ENCODE measurements around the gene ADH1B. TPM values are rescaled to one million over a fixed set of nuclear protein-coding genes. Genes with fewer than 3 reads are reported as not detected.

ADH1B gene
- total and polyA plus RNA-seq, 2 of the 4 experiments (the other 2 are of a cell fraction), result 0.36 to 0.46 TPM

DNA sequence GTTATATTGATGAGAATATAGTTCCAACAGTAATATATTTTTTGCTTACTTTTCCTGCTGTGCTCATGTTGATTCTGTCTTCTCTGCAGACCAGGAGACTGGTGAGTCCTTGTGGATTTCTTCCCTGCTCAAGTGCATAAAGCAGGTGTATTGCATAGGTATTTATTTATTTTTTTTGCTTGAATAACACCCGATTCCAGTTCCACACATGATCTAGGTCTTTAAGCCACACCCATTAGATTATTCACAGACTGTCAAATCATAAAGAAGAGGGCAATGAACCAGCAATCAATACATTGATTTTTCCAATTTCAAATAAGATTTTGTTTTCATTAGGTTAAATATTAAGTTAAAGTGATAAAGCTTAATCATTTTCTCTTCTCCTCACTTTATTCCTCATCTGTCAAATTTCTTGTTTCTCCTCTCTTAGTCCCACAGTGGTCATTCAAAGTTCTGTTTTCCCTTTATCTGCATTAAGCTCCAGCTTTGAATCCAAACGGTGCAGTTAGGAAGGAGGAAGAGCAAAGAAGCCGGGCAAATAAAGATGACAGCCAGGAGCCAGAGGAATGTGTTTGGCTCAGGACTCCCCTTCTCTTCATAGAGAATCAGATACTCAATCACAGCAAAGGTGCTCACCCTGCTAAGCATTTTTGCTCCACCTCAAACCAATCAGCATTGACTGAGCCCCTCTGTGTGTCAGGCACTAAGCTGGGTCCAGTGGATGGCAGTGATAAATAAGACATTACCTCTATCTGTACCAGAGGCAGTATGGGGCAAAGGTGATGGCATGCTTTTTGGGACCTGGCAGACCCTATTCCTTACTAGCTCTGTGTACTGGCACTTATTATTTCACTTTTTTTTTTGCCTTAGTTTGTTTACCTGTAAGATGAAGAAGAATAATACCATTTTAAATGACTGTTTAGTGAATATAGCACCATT is 30.1 kb downstream of the ADH1B start, which contains the start of gene ADH1A:
TSS of gene ADH1A (minus strand) at position 138 of the 939 bp plus-strand sequence. CDS start at position 67, 71 bp downstream.
- Histone ChIP-seq H2BK5ac (ENCODE audit: low read depth, low read length, poor library complexity, severe bottlenecking) (no peak within 1 kb of the TSS), H3K23ac (ENCODE audit: low read depth, low read length) (no peak within 1 kb of the TSS), H2AK5ac (ENCODE audit: low read depth, low read length) (no peak within 1 kb of the TSS), H3K36me3 (ENCODE audit: control insufficient read depth, insufficient read depth, low read length) (no peaks in the 10 kb centered on the region), H4K5ac (ENCODE audit: low read depth, low read length) (no peak within 1 kb of the TSS), H3K4me3 (ENCODE audit: insufficient read depth, low read depth, low read length) (no peak within 1 kb of the TSS), H4K20me1 (ENCODE audit: insufficient read depth, low read length) (no peaks in the 10 kb centered on the region), H3K14ac (replicated peaks; ENCODE audit: low read depth, low read length) (no peak within 1 kb of the TSS), H4K8ac (ENCODE audit: low read depth in 2 of 2, low read length in 2 of 2) (no peak within 1 kb of the TSS), H3K4me1 (ENCODE audit: control insufficient read depth, insufficient read depth, low read length) (no peaks in the 10 kb centered on the region), H3K18ac (ENCODE audit: low read depth, low read length) (no peak within 1 kb of the TSS), H3K27me3 (ENCODE audit: control insufficient read depth, insufficient read depth, low read length) (no peaks in the 10 kb centered on the region), H3K4me2 (ENCODE audit: low read depth, low read length) (no peak within 1 kb of the TSS), H4K91ac (ENCODE audit: insufficient read depth, low read depth, low read length) (no peak within 1 kb of the TSS), H2BK20ac (ENCODE audit: low read depth, low read length) (no peak within 1 kb of the TSS), H2AK9ac (replicated peaks; ENCODE audit: low read depth, low read length, poor library complexity) (no peak within 1 kb of the TSS), H3K27ac (ENCODE audit: insufficient read depth, low read length) (no peak within 1 kb of the TSS), H2BK15ac (ENCODE audit: low read depth, low read length) (no peak within 1 kb of the TSS), H2BK120ac (ENCODE audit: low read depth, low read length) (no peak within 1 kb of the TSS), H3K56ac (ENCODE audit: extremely low read depth, insufficient read depth, low read length) (no peak within 1 kb of the TSS), H3K4ac (ENCODE audit: low read depth, low read length) (no peak within 1 kb of the TSS), H2AFZ (replicated peaks; ENCODE audit: low read length, poor library complexity) (no peak within 1 kb of the TSS), H3K9ac (ENCODE audit: low read depth, low read length) (no peak within 1 kb of the TSS), H3K79me1 (ENCODE audit: low read depth in 1 of 2, low read length in 2 of 2) (no peaks in the 10 kb centered on the region), H3K9me3 (ENCODE audit: control insufficient read depth, insufficient read depth, low read length) (peaks cover 2% of the 10 kb centered on the region; the same call in 1 of the 2 replicates), H3K9me1 (ENCODE audit: insufficient read depth, low read length) (no peaks in the 10 kb centered on the region)
- POLR2A ChIA-PET (ENCODE audit: unreplicated experiment), result no interaction called here
- DNase-seq (no peak), ATAC-seq (ENCODE audit: low read depth) (no peak)
- intact Hi-C loops (cut with micrococcal nuclease) (no loop called here), in situ Hi-C loops (cut with MboI; ENCODE audit: low sequenced_read_pairs) (no loop called here), dilution Hi-C loops (cut with HindIII; ENCODE audit: low sequenced_read_pairs, unreplicated experiment) (no loop called here)
- BruUV-seq (replicated peaks), result no TSS peak
- no CpG with 5 or more reads among the region's 3 CpGs for WGBS, 2 experiments (ENCODE audit: extremely low coverage in 2 of 2, insufficient read length in 1 of 2)
- CTCF ChIA-PET, result no interaction called here
- no peak for TF ChIP-seq SMC3 (IDR thresholded peaks at IDR 0.05; ENCODE audit: low read depth, low read length)
- TF ChIP-seq NFE2L2 (IDR thresholded peaks at IDR 0.05; ENCODE audit: low read depth, low read length), result no peak
- TF ChIP-seq FOS (IDR thresholded peaks at IDR 0.05; ENCODE audit: low read depth, low read length), result no peak
- no peak for TF ChIP-seq RFX5 (IDR thresholded peaks at IDR 0.05; ENCODE audit: low read depth, low read length)
- no peak for TF ChIP-seq CEBPB (IDR thresholded peaks at IDR 0.05; ENCODE audit: low read depth, low read length)
- no peak for TF ChIP-seq RAD21 (IDR thresholded peaks at IDR 0.05; ENCODE audit: low read length)
- TF ChIP-seq BHLHE40 (IDR thresholded peaks at IDR 0.05; ENCODE audit: low read depth, low read length), result no peak
- TF ChIP-seq MAZ (IDR thresholded peaks at IDR 0.05; ENCODE audit: borderline replicate concordance, low read depth, low read length), result no peak
- TF ChIP-seq CTCF (conservative IDR thresholded peaks at IDR 0.05; ENCODE audit: low read depth, low read length), result no peak
- TF ChIP-seq RCOR1 (IDR thresholded peaks at IDR 0.05; ENCODE audit: insufficient replicate concordance, low read length), result no peak
- TF ChIP-seq POLR2A (IDR thresholded peaks at IDR 0.05; ENCODE audit: low read depth, low read length), result no peak
- TF ChIP-seq USF2 (IDR thresholded peaks at IDR 0.05; ENCODE audit: low read depth, low read length), result no peak
- TF ChIP-seq, protein P1, sequence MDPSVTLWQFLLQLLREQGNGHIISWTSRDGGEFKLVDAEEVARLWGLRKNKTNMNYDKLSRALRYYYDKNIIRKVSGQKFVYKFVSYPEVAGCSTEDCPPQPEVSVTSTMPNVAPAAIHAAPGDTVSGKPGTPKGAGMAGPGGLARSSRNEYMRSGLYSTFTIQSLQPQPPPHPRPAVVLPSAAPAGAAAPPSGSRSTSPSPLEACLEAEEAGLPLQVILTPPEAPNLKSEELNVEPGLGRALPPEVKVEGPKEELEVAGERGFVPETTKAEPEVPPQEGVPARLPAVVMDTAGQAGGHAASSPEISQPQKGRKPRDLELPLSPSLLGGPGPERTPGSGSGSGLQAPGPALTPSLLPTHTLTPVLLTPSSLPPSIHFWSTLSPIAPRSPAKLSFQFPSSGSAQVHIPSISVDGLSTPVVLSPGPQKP (IDR thresholded peaks at IDR 0.05; ENCODE audit: borderline replicate concordance, low read depth, low read length), result no peak
- TF ChIP-seq CHD1 (IDR thresholded peaks at IDR 0.05; ENCODE audit: low read depth, low read length), result no peak
